Right atrium auricular region (tissue), 2 donors: ENCODE results near the gene COX6A1. TPM values are rescaled to one million over a fixed set of nuclear protein-coding genes. Genes with fewer than 3 reads are reported as not detected.
A peak's percentile ranks its signal among the peaks of the same experiment; 100 is the strongest.

Experiments
- DNase-seq: peaks from one replicate; pipeline ENCODE4 v3.0.0-alpha.2; 2019; ENCODE audit warnings: low spot score
- H3K27ac ChIP-seq, 2 donors: fragments of 200-600 bp; sonication (generic); 1 replicate in 1 of 2; 2 replicates in 1 of 2; pipeline ENCODE4 v1.5.1; 2016 to 2019
- H3K27me3 ChIP-seq, 2 donors: fragments of 200-600 bp; sonication (generic); one replicate each; pipeline versions ENCODE4 v1.5.1 to v1.6.0; 2017 to 2019
- H3K36me3 ChIP-seq: fragments of 200-600 bp; sonication (generic); one replicate; pipeline ENCODE4 v1.5.1; 2016
- H3K4me1 ChIP-seq, 2 donors: fragments of 200-600 bp; sonication (generic); one replicate each; pipeline versions ENCODE4 v1.5.1 to v1.6.0; 2017 to 2019
- H3K4me3 ChIP-seq, 2 donors: fragments of 200-600 bp; sonication (generic); 1 replicate in 1 of 2; 2 replicates in 1 of 2; pipeline ENCODE4 v1.5.1; 2017 to 2019; ENCODE audit warnings: mild to moderate bottlenecking in 1 of 2, moderate library complexity in 1 of 2
- H3K9me3 ChIP-seq, 2 donors: fragments of 200-600 bp; sonication (generic); one replicate each; pipeline ENCODE4 v1.5.1; 2019
- CTCF ChIP-seq, 2 donors: fragments of 200-600 bp; sonication (generic); IDR thresholded peaks; one replicate each; pipeline ENCODE4 v1.5.1; 2019; ENCODE audit warnings: antibody characterized with exemption in 2 of 2
- total RNA-seq, 2 donors: library from RNA; depleted of rRNA; stranded (reverse); fragments of >200 nt; gene quantifications; one replicate each; pipeline ENCODE4 v1.1.0, GENCODE V29; 2016

The COX6A1 gene
- 100 to 1,000 TPM; 190 to 291 TPM for total RNA-seq

DNA sequence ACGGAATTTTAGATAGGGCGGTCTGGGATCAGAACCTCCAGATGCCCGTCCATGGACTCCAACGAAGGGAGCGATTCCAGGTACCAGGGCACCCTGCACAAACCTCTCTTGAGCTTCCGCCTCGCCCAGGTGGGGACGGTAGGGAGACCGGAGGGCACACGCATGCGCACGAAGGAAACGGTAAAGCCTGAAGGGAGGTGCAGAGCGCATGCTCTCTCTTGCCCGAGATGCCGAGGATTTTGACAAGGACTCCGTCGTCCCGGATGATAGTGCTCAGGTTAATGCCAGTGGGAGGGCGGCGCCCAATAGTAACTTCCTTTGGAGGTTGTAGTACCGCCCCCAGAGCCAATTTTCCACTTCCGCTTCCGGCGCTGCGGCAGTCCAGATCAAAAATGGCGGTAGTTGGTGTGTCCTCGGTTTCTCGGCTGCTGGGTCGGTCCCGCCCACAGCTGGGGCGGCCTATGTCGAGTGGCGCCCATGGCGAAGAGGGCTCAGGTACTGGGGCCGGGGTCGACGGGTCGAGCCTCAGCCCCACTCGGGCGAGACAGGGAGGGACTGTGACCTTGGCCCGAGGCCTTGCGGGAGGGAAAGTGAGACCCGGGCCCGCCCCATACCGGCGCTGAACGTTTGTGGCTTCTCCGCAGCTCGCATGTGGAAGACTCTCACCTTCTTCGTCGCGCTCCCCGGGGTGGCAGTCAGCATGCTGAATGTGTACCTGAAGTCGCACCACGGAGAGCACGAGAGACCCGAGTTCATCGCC is at the start of gene COX6A1:
COX6A1 (plus strand) TSS at position 379 of the 760 bp plus-strand sequence; CDS start at position 393, 14 bp downstream.
- Histone ChIP-seq H3K9me3 (no peaks in the 10 kb centered on the region), H3K27ac (peak within 1 kb of the TSS; percentile 71 to 88), H3K36me3 (peaks cover 23% of the 10 kb centered on the region), H3K4me3 (peak within 1 kb of the TSS; percentile 59 to 73), H3K4me1 (peaks cover 0 to 17% of the 10 kb centered on the region in 2 donors), H3K27me3 (no peaks in the 10 kb centered on the region)
- TF ChIP-seq CTCF (IDR thresholded peaks at IDR 0.05), result peak in 1 of 2 donors; percentile 16
- peak; percentile 96 for DNase-seq

DNA sequence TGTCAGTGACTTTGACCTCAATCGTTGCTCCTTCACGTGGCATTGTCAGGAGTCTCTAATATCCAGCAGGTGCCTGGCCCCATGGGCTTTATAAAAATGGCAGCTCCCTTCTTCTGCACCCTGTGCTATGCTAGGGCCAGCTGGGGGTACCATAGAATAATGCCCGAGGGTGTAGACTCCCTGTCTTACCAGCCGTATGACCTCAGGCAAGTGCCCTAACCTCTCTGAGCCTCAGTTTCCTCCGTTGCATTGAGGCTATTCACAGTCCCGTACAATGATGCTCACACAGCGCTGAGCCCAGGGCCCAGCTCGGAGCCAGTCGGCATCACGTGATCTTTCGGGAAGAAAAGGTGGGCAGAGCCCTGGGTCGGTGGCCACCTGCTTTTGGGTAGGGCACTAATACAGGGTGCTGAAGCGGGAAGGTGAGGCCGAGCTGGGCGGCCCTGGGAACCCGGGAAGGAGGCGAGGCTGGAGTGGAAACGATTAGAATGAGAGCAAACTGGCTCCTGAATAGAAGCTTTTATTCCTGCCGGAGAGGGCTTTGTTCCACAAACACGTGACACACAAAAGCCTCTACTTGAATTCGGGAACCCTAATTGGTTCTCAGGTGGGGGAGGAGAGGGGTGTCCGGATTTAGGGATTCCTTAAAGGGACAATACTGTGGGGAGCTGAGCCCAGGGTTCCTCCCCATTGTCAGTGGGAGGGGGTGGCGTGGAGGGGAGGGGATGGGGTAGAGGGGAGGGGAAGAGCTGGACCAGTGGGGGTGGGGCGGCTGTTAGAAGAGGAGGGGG is 49.0 kb upstream of the COX6A1 start:
- H3K27ac ChIP-seq, result no peak overlapping the region
- TF ChIP-seq CTCF (IDR thresholded peaks at IDR 0.05), result no peak
- no peaks in the 10 kb centered on the region for H3K9me3 ChIP-seq
- no peaks in the 10 kb centered on the region for H3K4me1 ChIP-seq
- no peaks in the 10 kb centered on the region for H3K36me3 ChIP-seq
- no peaks in the 10 kb centered on the region for H3K27me3 ChIP-seq
- no peak for DNase-seq
- no peak overlapping the region for H3K4me3 ChIP-seq

GRCh38 chr12:120390540-120391120 is 47.3 kb upstream of the COX6A1 start:
- no peak for DNase-seq
- H3K4me1 ChIP-seq, result no peaks in the 10 kb centered on the region
- no peak overlapping the region for H3K4me3 ChIP-seq
- no peaks in the 10 kb centered on the region for H3K9me3 ChIP-seq
- no peak overlapping the region for H3K27ac ChIP-seq
- H3K36me3 ChIP-seq, result no peaks in the 10 kb centered on the region
- no peak for TF ChIP-seq CTCF (IDR thresholded peaks at IDR 0.05)
- H3K27me3 ChIP-seq, result no peaks in the 10 kb centered on the region

DNA sequence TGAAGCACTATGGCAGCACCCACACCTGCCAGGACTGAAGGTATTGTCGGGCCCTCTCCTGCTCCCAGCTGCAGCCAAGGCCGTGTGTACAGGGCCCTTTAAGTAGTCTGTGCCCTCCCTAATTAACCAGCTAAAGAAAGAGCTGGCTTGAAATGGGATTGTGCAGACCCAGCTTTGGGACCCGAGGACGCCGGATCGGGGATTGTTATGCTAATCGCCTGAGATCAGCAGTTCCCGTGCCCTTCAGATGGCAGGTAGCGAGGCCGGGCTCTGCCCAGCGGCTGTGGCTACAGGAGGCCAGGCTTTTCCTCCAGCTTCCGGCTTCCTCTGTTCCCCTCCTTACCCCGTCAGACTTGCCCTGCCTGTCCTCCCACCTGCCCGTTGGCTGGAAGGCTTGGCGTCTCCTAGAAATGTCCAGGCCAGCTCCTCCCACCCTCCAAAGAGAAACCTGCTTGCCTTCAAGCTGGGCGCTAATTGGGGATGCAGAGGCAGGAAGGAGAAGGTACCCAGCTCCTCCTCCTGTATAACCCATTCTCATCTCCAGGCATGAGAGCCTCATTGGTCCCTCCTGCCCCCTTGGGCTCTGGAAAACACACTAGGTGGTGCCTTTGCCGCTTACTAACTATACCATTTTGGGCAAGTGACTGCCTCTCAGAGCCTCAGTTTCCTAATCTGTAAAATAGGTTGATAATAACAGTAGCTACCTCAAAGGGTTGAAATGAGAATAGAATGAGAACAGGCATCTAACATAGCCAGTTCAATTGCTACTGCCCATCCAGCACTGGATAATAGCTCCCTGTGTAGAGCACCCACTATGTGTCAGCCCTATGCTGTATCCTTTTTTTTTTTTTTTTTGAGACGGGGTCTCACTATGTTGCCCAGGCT is 43.2 kb upstream of the COX6A1 start:
- no peaks in the 10 kb centered on the region for H3K27me3 ChIP-seq
- H3K36me3 ChIP-seq, result no peaks in the 10 kb centered on the region
- H3K27ac ChIP-seq, result no peak overlapping the region
- no peaks in the 10 kb centered on the region for H3K4me1 ChIP-seq
- H3K9me3 ChIP-seq, result no peaks in the 10 kb centered on the region
- no peak for TF ChIP-seq CTCF (IDR thresholded peaks at IDR 0.05)
- DNase-seq, result no peak
- no peak overlapping the region for H3K4me3 ChIP-seq

DNA sequence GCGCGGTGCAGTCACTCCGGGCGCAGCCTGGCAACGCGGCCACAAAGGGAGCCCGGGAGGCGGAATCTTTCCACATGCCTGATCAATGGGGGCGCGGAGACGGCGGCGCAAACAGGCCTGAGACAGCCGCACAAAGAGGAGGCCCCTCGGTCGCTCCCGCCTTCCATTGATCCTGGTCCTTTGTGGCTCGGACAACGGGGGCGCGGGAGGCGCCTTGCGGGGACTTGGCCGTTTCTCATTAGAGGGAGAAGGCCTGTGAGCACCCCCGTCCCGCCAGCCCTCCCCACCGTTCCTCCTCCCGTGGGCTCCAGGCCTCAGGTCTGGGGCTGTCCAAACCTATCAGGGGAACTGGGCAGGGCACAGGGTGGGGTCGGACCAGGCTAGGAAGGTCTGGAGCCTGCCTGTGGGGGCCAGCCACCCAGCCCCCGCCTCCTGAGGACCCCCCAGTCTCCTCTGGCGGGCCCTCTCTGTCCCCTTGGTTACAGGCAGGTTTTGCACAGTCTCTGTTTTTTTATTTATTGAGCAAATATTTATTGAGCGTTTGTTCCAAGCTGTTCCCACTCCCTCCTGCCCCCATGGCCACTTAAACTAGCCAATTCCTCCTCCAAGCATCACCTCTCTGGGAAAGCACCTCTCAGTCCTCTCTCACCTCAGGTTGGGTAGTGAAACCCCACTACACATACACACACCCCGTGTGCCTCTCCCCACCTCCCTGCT is 39.9 kb upstream of the COX6A1 start:
- Histone ChIP-seq H3K27ac (no peak overlapping the region), H3K4me1 (no peaks in the 10 kb centered on the region), H3K36me3 (no peaks in the 10 kb centered on the region), H3K4me3 (no peak overlapping the region), H3K9me3 (no peaks in the 10 kb centered on the region), H3K27me3 (no peaks in the 10 kb centered on the region)
- DNase-seq, result no peak
- no peak for TF ChIP-seq CTCF (IDR thresholded peaks at IDR 0.05)
